Measurements from ENCODE around the gene GLT6D1. TPM values are rescaled to one million over a fixed set of nuclear protein-coding genes. Genes with fewer than 3 reads are reported as not detected.
"Not testable (repeated sequence)": the region's sequence is repeated elsewhere in the genome, so short reads cannot be mapped to it uniquely, and the experiment has no call there.

Gene GLT6D1
- total RNA-seq = not detected
- long read RNA-seq = 0 reads

DNA sequence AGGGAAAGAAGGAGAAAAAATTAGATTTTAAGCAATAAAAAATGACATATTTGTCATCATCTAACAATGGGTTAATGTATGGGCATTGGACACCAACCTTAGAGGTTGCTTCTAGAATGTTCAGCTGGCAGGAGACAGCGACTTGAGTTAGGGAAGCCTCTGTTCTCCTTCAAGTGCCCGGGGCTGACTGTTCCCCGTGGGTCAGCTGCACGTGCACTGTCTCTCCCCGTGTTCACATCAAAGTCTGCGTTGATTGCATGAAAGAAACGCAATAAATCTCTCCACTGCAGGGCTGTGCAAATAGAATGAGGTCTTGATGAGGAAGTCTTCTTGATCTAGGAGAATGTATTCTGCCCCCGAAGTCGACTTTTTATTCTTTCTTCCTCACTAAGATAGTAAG is at the start of gene GLT6D1:
GLT6D1 (minus strand) TSS at position 345 of the 400 bp plus-strand sequence. CDS start 353 bp downstream, outside the sequence.
- intact Hi-C loops (cut with DNase I) = no loop called here
- no peak for DNase-seq
- no peak for ATAC-seq (ENCODE audit: poor library complexity)

DNA sequence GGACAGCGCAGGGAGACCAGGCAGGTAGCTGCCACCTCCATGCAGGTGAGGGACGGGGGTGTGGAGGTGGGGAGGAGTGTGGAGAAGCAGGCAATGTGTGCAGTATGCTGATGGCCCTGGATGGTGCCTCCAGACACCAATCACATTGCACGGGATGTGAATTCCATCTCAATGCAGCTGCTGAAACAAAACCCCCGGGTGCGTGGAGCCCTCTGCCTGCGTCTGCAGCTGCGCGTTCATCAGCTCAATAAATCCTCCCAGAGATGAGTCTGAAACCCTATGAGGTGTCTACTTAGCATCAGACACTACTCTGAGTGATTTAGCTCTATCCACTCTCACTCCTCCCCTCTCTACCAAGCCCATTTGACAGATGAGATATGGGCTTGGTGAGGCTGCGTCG is 49.7 kb upstream of the GLT6D1 start:
- ATAC-seq (ENCODE audit: poor library complexity) (no peak), DNase-seq (no peak)
- intact Hi-C loops (cut with DNase I) = no loop called here

DNA sequence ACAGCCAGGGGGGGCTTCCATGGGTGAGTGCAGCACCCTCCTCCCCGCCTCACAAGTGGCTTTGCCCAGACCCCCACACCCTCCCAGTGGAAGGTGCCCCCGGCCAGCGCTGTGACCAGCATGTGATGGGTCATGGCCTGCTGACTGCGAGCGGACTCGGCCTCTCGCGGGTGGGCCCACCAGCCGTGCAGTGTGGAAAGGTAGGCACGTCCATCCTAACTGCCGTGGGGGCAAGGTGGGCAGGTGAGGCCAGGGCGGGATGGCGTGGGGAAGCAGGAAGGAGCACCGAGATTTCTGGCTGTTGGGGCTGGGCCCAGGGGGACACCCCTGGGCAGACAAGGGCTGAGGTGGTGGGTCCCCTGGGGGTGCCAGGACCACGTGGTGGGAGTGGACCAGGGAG is 47.9 kb upstream of the GLT6D1 start:
- DNase-seq (no peak), ATAC-seq (ENCODE audit: poor library complexity) (no peak)
- intact Hi-C loops (cut with DNase I) = no loop called here

- intact Hi-C loops (cut with DNase I) = no loop called here
- ATAC-seq (ENCODE audit: poor library complexity) = no peak
- DNase-seq = no peak
These were observed 45.4 kb upstream of the GLT6D1 start for GRCh38 chr9:135684691-135685090.

DNA sequence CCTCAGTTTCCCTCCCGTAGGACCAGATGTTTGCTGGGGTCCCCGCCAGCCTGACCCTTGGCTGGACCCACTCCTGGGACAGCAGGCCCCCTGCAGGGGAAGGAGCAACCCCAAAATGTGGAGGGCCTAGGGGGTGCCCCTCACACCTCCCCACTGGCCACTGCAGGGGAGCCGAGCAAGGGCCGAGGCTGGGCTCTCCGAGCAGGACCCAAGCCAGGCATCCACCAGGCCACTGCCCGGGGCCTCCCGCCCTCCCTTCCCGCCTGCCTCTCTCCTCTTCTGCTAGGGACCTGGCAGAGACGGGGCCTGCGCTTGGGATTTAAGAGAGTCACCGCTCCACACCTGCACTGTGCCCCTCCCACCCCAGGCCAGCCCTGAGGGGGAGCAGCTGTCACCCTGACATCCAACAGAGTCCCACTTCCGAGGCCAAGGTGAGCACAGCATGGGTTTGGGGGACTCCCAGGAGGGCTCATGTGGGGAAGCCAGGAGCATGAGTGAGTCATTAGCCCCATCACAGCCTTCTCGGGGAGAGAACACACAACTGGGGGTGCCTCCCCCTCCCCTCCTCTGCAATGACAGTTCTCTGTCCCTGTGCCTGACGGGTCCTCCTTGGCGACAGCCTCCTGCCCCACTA is 44.2 kb upstream of the GLT6D1 start:
- ATAC-seq (ENCODE audit: poor library complexity) = no peak
- DNase-seq = no peak
- intact Hi-C loops (cut with DNase I) = no loop called here

DNA sequence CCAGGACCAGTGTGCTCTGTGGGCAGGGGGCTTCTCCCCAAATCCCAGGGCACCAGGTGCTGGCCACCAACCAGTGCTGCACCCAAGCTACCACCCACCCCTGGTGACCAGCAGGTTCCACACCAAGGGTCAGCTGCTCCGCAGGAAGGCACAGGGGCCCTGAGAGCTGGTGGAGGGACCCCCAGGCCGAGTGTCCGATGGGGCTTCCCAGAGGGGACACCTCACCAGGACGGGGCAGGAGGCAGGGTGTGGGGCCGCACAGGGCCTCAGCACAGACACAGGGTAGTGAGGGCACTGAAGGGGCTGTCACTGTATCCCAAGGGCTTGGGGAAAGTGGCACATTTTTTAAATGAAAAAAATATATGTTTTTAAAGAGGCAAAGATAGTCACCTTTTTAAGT is 41.8 kb upstream of the GLT6D1 start:
- intact Hi-C loops (cut with DNase I) = no loop called here
- DNase-seq (no peak), ATAC-seq (ENCODE audit: poor library complexity) (no peak)

DNA sequence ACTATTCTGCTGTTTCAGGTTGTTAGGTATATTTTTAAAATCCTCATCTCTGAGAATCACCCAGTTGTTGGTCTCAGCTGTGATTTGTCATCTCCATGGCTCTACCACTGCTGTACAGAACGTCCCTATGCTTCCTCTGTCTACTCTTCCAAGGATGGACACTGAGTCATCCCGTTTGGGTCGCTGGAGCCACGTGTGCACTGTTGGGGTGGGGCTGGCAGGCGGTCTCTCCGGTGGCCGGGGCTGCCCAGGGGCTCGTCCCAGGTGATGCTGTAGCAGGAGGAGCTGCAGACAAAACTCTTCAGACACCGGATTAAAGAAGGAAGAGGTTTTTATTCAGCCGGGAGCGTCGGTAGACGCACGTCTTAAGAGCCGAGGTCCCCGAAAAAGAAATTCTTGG is 40.7 kb upstream of the GLT6D1 start:
- DNase-seq = no peak
- ATAC-seq (ENCODE audit: poor library complexity) = no peak
- intact Hi-C loops (cut with DNase I) = no loop called here

DNA sequence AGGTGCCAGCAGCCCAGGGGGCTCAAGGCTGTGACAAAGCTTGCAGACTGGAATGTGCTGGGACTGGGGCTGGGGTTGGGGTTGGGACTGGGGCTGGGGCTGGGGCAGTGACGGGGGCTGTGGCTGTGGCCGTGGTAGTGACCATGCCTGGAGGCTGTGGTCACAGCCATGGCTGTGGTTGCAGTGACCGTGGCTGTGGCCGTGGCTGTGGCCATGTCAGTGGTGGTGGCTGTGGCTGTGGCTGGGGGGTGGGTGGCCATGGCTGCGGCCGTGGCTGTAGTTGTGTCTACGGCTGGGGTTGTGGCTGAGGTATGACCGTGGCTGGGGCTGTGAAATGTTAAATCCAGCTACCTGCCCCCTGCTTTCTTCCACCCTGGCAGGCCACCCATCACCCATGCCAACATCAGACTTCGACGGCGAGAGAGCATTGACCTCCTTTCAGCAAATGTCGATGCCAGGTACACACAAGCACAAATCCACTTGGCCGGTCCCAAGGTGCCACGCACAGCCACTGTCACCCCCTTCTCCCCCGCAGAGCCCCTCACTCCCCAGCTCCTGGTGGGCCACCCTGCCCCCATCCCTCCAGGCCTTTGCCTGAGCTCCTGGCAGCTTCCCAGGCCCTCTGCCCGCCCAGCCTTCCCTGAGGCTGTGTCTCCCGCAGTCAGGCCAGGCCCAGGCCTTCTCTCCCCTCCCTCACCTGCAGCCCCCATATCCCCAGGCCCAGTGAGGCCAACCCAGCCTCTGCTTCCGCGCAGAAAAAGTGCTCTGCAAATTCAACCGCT is 39.1 kb upstream of the GLT6D1 start:
- no peak for ATAC-seq (ENCODE audit: poor library complexity)
- no peak for DNase-seq
- intact Hi-C loops (cut with DNase I) = no loop called here

DNA sequence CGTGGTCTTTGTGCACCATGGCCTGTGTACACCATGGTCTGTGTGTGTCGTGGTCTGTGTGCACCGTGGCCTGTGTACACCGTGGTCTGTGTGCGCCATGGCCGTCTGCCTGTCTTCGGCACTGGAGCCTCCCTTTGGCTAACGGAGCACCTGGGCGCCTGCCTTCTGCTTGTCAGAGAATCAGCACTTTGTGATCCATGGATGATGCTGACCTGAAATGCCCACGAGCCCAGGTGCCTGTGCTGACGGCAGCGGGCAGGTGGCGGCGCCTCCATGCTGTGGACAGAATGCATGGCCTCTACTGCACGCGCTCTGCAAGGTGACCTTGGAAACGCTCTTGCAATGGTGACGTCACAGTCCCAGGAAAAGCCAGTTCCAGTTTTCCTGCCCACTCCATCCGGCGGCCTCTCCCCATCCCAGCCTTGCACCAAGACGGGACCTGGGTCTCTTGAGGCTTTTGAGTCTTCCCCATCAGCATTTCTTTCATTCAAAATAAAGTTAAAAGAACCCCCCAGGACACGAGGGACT is 38.4 kb upstream of the GLT6D1 start:
- intact Hi-C loops (cut with DNase I) = no loop called here
- ATAC-seq (ENCODE audit: poor library complexity) (no peak), DNase-seq (no peak)

- no peak for ATAC-seq (ENCODE audit: poor library complexity)
- intact Hi-C loops (cut with DNase I) = no loop called here
- DNase-seq = no peak
These were observed 37.6 kb upstream of the GLT6D1 start for GRCh38 chr9:135676891-135677290.

- ATAC-seq (ENCODE audit: poor library complexity) (no peak), DNase-seq (no peak)
- intact Hi-C loops (cut with DNase I) = no loop called here
These were observed 35.6 kb upstream of the GLT6D1 start for GRCh38 chr9:135674977-135675376.

GRCh38 chr9:135673941-135674340 is 34.6 kb upstream of the GLT6D1 start:
- intact Hi-C loops (cut with DNase I) = no loop called here
- DNase-seq = no peak
- ATAC-seq (ENCODE audit: poor library complexity) = no peak

DNA sequence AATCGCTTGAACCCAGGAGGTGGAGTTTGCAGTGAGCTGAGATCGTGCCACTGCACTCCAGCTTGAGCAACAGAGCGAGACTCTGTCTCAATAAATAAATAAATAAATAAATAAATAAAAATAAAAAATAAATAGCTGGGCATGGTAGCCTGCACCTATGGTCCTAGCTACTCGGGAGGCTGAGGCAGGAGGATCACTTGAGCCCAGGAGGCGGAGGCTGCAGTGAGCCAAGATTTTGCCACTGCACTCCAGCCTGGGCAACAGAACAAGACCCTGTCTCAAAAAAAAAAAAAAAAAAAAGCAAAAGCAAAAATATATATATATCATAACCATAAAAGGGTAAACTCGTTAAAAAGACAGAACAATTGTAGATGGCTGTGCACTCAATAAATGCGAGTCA is 33.4 kb upstream of the GLT6D1 start:
- intact Hi-C loops (cut with DNase I) = not testable (repeated sequence)

DNA sequence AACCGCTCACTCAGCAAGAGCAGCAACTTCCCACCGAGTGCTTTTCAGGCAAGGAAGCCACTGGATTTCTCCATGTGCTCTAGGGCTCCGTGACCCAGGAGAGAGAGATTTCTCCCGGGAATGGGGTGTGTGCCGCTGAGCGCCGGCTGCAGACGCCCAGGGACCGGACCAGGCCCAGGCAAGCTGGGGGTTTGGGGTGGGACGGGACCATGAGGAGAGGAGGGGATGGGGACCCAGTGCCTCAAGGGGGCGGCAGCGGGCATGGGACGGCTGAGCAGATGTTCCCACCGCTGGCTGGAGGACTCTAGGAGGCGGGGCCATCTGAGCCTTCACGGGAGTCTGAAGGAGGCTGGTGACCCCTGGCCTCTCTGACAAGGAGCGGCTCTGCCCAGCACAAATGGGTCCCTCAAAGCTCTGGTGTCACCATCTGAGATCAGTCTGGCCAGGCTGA is 32.3 kb upstream of the GLT6D1 start:
- intact Hi-C loops (cut with DNase I) = no loop called here
- ATAC-seq (ENCODE audit: poor library complexity) (no peak), DNase-seq (no peak)

More for the DNA sequence above, 33.4 kb upstream of the GLT6D1 start:
- DNase-seq; ATAC-seq (ENCODE audit: poor library complexity): not testable (repeated sequence)

- DNase-seq = no peak
- no peak for ATAC-seq (ENCODE audit: poor library complexity)
- intact Hi-C loops (cut with DNase I) = no loop called here
These were observed 31.6 kb upstream of the GLT6D1 start for GRCh38 chr9:135670721-135671590.

DNA sequence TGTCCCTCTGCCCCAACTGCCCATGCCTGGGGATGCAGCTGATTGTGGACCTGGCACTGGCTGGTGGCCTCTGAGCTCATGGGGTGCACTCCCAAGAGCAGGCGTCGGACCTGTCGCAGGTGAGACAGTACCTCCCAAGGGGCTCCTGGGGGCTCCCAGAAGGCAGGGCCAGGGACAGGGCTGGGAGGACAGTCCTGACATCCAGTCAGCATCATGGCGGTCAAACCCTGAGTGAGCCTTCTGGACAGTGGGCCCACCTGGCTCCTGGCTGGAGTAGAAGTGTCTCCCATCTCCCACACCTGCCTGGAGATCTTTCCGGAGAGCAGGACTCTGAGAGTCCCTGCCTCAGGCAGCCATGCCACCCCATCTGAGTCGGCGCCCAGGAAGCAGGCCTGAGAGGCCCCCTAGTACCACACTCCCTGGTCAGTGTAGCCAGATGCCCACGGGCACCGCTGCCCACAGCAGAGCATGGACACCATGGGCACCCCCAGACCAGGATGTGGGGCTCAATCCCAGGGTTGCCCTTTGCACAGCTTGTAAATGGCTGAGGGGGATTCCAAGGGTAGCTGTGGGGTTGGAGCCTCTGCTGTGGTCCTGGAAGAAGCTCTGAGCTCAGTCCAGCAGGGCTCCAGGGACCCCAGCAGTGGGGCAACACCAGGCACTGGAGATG is 30.4 kb upstream of the GLT6D1 start:
- DNase-seq (no peak), ATAC-seq (ENCODE audit: poor library complexity) (no peak)
- intact Hi-C loops (cut with DNase I) = no loop called here

DNA sequence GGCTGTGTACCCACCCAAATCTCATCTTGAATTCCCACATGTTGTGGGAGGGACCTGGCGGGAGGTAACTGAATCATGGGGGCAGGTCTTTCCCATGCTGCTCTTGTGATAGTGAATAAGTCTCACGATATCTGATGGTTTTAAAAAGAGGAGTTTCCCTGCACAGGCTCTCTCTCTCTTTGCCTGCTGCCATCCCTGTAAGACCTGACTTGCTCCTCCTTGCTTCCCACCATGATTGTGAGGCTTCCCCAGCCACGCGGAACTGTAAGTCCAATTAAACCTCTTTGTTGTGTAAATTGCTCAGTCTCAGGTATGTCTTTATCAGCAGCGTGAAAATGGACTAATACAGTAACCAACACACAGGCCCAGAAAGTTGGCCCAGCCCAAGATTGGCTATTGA is 29.7 kb upstream of the GLT6D1 start:
- ATAC-seq (ENCODE audit: poor library complexity); DNase-seq; intact Hi-C loops (cut with DNase I): not testable (repeated sequence)

DNA sequence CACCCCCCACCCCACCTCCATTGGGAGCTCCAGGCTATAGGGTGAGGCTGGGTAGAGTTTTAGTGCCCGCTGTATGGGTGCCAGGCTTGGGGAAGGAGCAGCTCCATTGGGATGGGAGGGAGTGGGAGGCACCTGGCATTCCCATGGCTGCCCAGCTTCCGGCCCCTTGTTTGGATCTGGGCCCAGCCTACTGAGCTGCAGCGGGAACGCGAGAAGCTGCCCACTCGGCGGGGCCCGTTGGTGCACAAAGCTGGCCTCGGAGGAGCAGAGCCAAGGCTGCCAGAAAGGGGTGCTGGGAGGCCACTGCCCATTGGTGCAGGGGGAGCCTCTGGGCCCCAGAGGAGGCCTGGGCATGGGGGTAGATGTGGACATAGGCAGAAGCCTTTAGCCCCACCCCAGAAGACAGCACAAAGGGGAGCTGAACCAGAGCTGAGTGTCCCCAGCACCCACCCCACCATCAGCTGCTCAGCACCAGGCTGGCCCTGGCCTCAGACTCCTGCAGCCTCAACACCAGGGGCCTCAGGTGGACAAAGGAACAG is 28.2 kb upstream of the GLT6D1 start:
- ATAC-seq (ENCODE audit: poor library complexity) = no peak
- intact Hi-C loops (cut with DNase I) = no loop called here
- DNase-seq = no peak

Data from Right ventricle myocardium superior (tissue), 1 donor.